Kidney (tissue), 14 donors: ENCODE data around the gene CXCL6. TPM values are rescaled to one million over a fixed set of nuclear protein-coding genes. Genes with fewer than 3 reads are reported as not detected.

Experiments used
- DNase-seq, 5 donors: peaks; one replicate each; pipeline ENCODE4 v3.0.0-alpha.2; 2013 to 2020
- FAIRE-seq: peaks from 2 replicates; lab custom pipeline; 2012; peaks lifted over from hg19 to GRCh38; lab: Jason Lieb, UNC
- H3K27ac ChIP-seq, 2 donors: one replicate each; pipeline ENCODE4 v1.7.0; 2013; ENCODE audit warnings: low read depth in 2 of 2, low read length in 2 of 2, inconsistent platforms in 1 of 2
- H3K27me3 ChIP-seq: one replicate; pipeline ENCODE4 v1.7.1; 2013; ENCODE audit warnings: low read length, inconsistent platforms; ENCODE audit not compliant: control insufficient read depth, insufficient read depth
- H3K36me3 ChIP-seq, 3 donors: one replicate each; pipeline versions ENCODE4 v1.7.0 to v1.7.1; 2013; ENCODE audit warnings: low read length in 3 of 3, control low read depth in 1 of 3, inconsistent platforms in 1 of 3; ENCODE audit not compliant: insufficient read depth in 3 of 3, control insufficient read depth in 2 of 3
- H3K4me1 ChIP-seq, 3 donors: one replicate each; pipeline versions ENCODE4 v1.7.0 to v1.7.1; 2013; ENCODE audit warnings: low read length in 3 of 3, inconsistent platforms in 1 of 3, low read depth in 1 of 3; ENCODE audit not compliant: control insufficient read depth in 2 of 3, insufficient read depth in 2 of 3
- H3K4me3 ChIP-seq, 3 donors: one replicate each; pipeline versions ENCODE4 v1.7.0 to v1.8.1; 2013; ENCODE audit warnings: low read length in 3 of 3, control low read depth in 1 of 3, inconsistent platforms in 1 of 3
- H3K9ac ChIP-seq, 3 donors: one replicate each; pipeline versions ENCODE4 v1.7.0 to v1.7.1; 2013; ENCODE audit warnings: low read length in 3 of 3, control low read depth in 1 of 3, inconsistent platforms in 1 of 3
- H3K9me3 ChIP-seq, 3 donors: one replicate each; pipeline versions ENCODE4 v1.7.0 to v1.7.1; 2013; ENCODE audit warnings: low read length in 3 of 3, control low read depth in 1 of 3, inconsistent platforms in 1 of 3; ENCODE audit not compliant: control insufficient read depth in 2 of 3, insufficient read depth in 1 of 3
- CTCF ChIP-seq: IDR thresholded peaks from 3 replicates; pipeline ENCODE4 v1.5.1; 2012; ENCODE audit warnings: mild to moderate bottlenecking, moderate library complexity, borderline replicate concordance; ENCODE audit not compliant: insufficient read depth; ENCODE audit errors: extremely low read depth
- intact Hi-C: fragments of 100-400 bp; cut with DNase I; formaldehyde crosslinking; loops from one replicate; pipeline ENCODE4 v1.11.1; 2022
- polyA plus RNA-seq: library from polyadenylated mRNA; stranded (reverse); fragments of 350-450 nt; fragmentation: Illumina TruSeq; extraction: RNeasy Lipid Tissue Mini Kit (QIAGEN cat#74804); gene quantifications from one replicate; pipeline ENCODE4 v1.2.3, GENCODE V29; 2014; ENCODE audit warnings: low read depth, low replicate concordance; ENCODE audit not compliant: insufficient read depth
- total RNA-seq: library from RNA; stranded (reverse); fragmentation: NEBNext Ultra II Directional; extraction: Animal tissue kit (Norgen Biotek cat#: 25700); gene quantifications from one replicate; pipeline ENCODE4 v1.2.1, GENCODE V29; 2021
- donor health status: control.
- donor health status: control.
- donor health status: control.
- donor health status: control.
- donor health status: control.
- donor health status: DM: yes; HTN: yes; CAD: no.
- donor health status: Normal renal cell carcinoma (clear cell type).

CXCL6 gene
- total and polyA plus RNA-seq, 2 donors from 2014 or later: 1.1 to 8.2 TPM

GRCh38 chr4:73844806-73845205, 8.3 kb downstream of the CXCL6 start:
- Histone ChIP-seq H3K4me1 (no peaks in the 10 kb centered on the region), H3K9ac (no peak overlapping the region), H3K27ac (no peak overlapping the region), H3K36me3 (no peaks in the 10 kb centered on the region), H3K9me3 (no peaks in the 10 kb centered on the region), H3K4me3 (no peak overlapping the region), H3K27me3 (no peaks in the 10 kb centered on the region)
- intact Hi-C loops: no loop called here
- TF ChIP-seq CTCF: no peak
- DNase-seq: no peak
- FAIRE-seq: no peak

- TF ChIP-seq CTCF: no peak
- Histone ChIP-seq H3K4me3 (no peak overlapping the region), H3K36me3 (no peaks in the 10 kb centered on the region), H3K4me1 (no peaks in the 10 kb centered on the region), H3K27me3 (no peaks in the 10 kb centered on the region), H3K27ac (no peak overlapping the region), H3K9ac (no peak overlapping the region), H3K9me3 (no peaks in the 10 kb centered on the region)
- FAIRE-seq: no peak
- no peak for DNase-seq
- intact Hi-C loops: no loop called here
Observed at GRCh38 chr4:73847526-73848182, 11.2 kb downstream of the CXCL6 start.

- no peak overlapping the region for H3K4me3 ChIP-seq
- no peak for FAIRE-seq
- H3K27me3 ChIP-seq: no peaks in the 10 kb centered on the region
- H3K36me3 ChIP-seq: no peaks in the 10 kb centered on the region
- no peak overlapping the region for H3K27ac ChIP-seq
- no peak for TF ChIP-seq CTCF
- intact Hi-C loops: no loop called here
- DNase-seq: no peak
- no peak overlapping the region for H3K9ac ChIP-seq
- H3K9me3 ChIP-seq: no peaks in the 10 kb centered on the region
- peaks cover 0 to 2% (median 0%) of the 10 kb centered on the region in 3 donors for H3K4me1 ChIP-seq
Observed at GRCh38 chr4:73848183-73848777, 11.8 kb downstream of the CXCL6 start.
